Measurements from ENCODE around the gene XPO4.
"Not testable (repeated sequence)": the region's sequence is repeated elsewhere in the genome, so short reads cannot be mapped to it uniquely, and the experiment has no call there.

XPO4 gene

DNA sequence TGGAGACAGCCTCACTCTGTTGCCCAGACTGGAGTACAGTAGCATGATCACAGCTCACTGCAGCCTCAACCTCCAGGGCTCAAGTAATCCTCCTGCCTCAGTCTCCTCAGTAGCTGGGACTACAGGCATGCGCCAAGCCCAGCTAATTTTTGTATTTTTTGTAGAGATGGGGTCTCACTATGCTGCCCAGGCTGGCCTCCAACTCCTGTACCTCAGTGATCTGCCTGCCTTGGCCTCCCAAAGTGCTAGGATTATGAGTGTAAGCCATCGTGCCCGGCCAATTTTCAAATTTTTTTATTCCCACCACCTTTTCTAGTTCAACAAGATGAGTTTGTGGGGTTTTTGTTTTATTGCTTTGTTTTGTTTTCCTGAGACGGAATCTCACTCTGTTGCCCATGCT, 31.7 kb downstream of the XPO4 start:
- 91% methylated on average over 2 of the region's 4 CpGs for WGBS
- H3K36me3 ChIP-seq (ENCODE audit: control insufficient read depth in 1 of 2, insufficient read depth in 2 of 2, low read depth in 1 of 2, low read length in 2 of 2), result peaks cover 0 to 6% of the 10 kb centered on the region in 2 experiments

GRCh38 chr13:20869540-20869939, 33.0 kb downstream of the XPO4 start:
- Histone ChIP-seq H3K14ac (ENCODE audit: low read length in 2 of 2) (no peak overlapping the region), H3K18ac (ENCODE audit: low read depth in 1 of 2, low read length in 2 of 2) (no peak overlapping the region), H3K4ac (ENCODE audit: low read depth in 1 of 2, low read length in 2 of 2) (no peak overlapping the region), H3K27me3 (ENCODE audit: control insufficient read depth in 1 of 2, insufficient read depth in 1 of 2, low read length in 2 of 2) (no peaks in the 10 kb centered on the region), H2BK12ac (ENCODE audit: low read length in 2 of 2) (no peak overlapping the region), H4K91ac (ENCODE audit: low read length) (no peak overlapping the region), H3K23ac (ENCODE audit: low read length in 2 of 2) (no peak overlapping the region), H3K79me1 (replicated peaks; ENCODE audit: low read length, poor library complexity, severe bottlenecking) (peaks cover 6% of the 10 kb centered on the region), H2BK5ac (ENCODE audit: low read depth, low read length, poor library complexity, severe bottlenecking) (no peak overlapping the region), H3K36me3 (ENCODE audit: control insufficient read depth in 1 of 2, insufficient read depth in 2 of 2, low read depth in 1 of 2, low read length in 2 of 2) (peaks cover 0 to 6% of the 10 kb centered on the region in 2 experiments), H3K4me2 (ENCODE audit: low read length, poor library complexity, severe bottlenecking) (no peak overlapping the region), H3K9me3 (ENCODE audit: control insufficient read depth, low read length) (no peaks in the 10 kb centered on the region), H3K27ac (ENCODE audit: low read length, poor library complexity, severe bottlenecking) (peak overlapping the region; percentile 35), H3K4me3 (ENCODE audit: insufficient read depth in 1 of 2, low read depth in 1 of 2, low read length in 2 of 2) (no peak overlapping the region), H2AFZ (ENCODE audit: low read depth, low read length) (no peak overlapping the region), H2BK15ac (ENCODE audit: low read depth, poor library complexity, severe bottlenecking) (no peak overlapping the region), H3K4me1 (ENCODE audit: control insufficient read depth, insufficient read depth, low read depth, low read length) (peaks cover 10% of the 10 kb centered on the region), H3K9ac (ENCODE audit: low read length) (no peak overlapping the region), H4K8ac (ENCODE audit: low read length) (no peak overlapping the region), H2AK5ac (ENCODE audit: low read length, severe bottlenecking) (no peak overlapping the region), H2BK120ac (ENCODE audit: low read depth, low read length) (no peak overlapping the region)
- 75% methylated on average over 2 of the region's 2 CpGs for WGBS
- peak; percentile 26 for DNase-seq

More for the DNA sequence above, 31.7 kb downstream of the XPO4 start:
- Histone ChIP-seq H3K4me2 (ENCODE audit: low read length, poor library complexity, severe bottlenecking) (no peak overlapping the region), H3K4me1 (ENCODE audit: control insufficient read depth, insufficient read depth, low read depth, low read length) (peaks cover 10% of the 10 kb centered on the region), H2AK5ac (ENCODE audit: low read length, severe bottlenecking) (no peak overlapping the region), H3K79me1 (replicated peaks; ENCODE audit: low read length, poor library complexity, severe bottlenecking) (peaks cover 8% of the 10 kb centered on the region), H2BK5ac (ENCODE audit: low read depth, low read length, poor library complexity, severe bottlenecking) (no peak overlapping the region), H3K9ac (ENCODE audit: low read length) (no peak overlapping the region), H2BK15ac (ENCODE audit: low read depth, poor library complexity, severe bottlenecking) (no peak overlapping the region), H2BK12ac (ENCODE audit: low read length in 2 of 2) (no peak overlapping the region), H4K8ac (ENCODE audit: low read length) (no peak overlapping the region), H3K18ac (ENCODE audit: low read depth in 1 of 2, low read length in 2 of 2) (no peak overlapping the region), H2BK120ac (ENCODE audit: low read depth, low read length) (no peak overlapping the region), H3K14ac (ENCODE audit: low read length in 2 of 2) (no peak overlapping the region), H3K27me3 (ENCODE audit: control insufficient read depth in 1 of 2, insufficient read depth in 1 of 2, low read length in 2 of 2) (no peaks in the 10 kb centered on the region), H3K4me3 (ENCODE audit: insufficient read depth in 1 of 2, low read depth in 1 of 2, low read length in 2 of 2) (no peak overlapping the region), H3K27ac (ENCODE audit: low read length, poor library complexity, severe bottlenecking) (peak overlapping the region; percentile 4), H4K91ac (ENCODE audit: low read length) (no peak overlapping the region), H2AFZ (ENCODE audit: low read depth, low read length) (no peak overlapping the region), H3K9me3 (ENCODE audit: control insufficient read depth, low read length) (no peaks in the 10 kb centered on the region), H3K4ac (ENCODE audit: low read depth in 1 of 2, low read length in 2 of 2) (no peak overlapping the region), H3K23ac (ENCODE audit: low read length in 2 of 2) (no peak overlapping the region)
- no peak for DNase-seq

- no peak overlapping the region for H2AFZ ChIP-seq (ENCODE audit: low read depth, low read length)
- H4K8ac ChIP-seq (ENCODE audit: low read length), result no peak overlapping the region
- H2BK12ac ChIP-seq (ENCODE audit: low read length in 2 of 2), result no peak overlapping the region
- no peak overlapping the region for H3K9ac ChIP-seq (ENCODE audit: low read length)
- no peak overlapping the region for H3K23ac ChIP-seq (ENCODE audit: low read length in 2 of 2)
- no peaks in the 10 kb centered on the region for H3K9me3 ChIP-seq (ENCODE audit: control insufficient read depth, low read length)
- H3K4me3 ChIP-seq (ENCODE audit: insufficient read depth in 1 of 2, low read depth in 1 of 2, low read length in 2 of 2), result no peak overlapping the region
- no peak overlapping the region for H3K27ac ChIP-seq (ENCODE audit: low read length, poor library complexity, severe bottlenecking)
- H2BK15ac ChIP-seq (ENCODE audit: low read depth, poor library complexity, severe bottlenecking), result no peak overlapping the region
- no peak overlapping the region for H2BK120ac ChIP-seq (ENCODE audit: low read depth, low read length)
- H3K4me1 ChIP-seq (ENCODE audit: control insufficient read depth, insufficient read depth, low read depth, low read length), result peaks cover 8% of the 10 kb centered on the region
- no peak overlapping the region for H4K91ac ChIP-seq (ENCODE audit: low read length)
- H3K4ac ChIP-seq (ENCODE audit: low read depth in 1 of 2, low read length in 2 of 2), result no peak overlapping the region
- H3K4me2 ChIP-seq (ENCODE audit: low read length, poor library complexity, severe bottlenecking), result no peak overlapping the region
- DNase-seq, result no peak
- H3K14ac ChIP-seq (ENCODE audit: low read length in 2 of 2), result no peak overlapping the region
- H3K18ac ChIP-seq (ENCODE audit: low read depth in 1 of 2, low read length in 2 of 2), result no peak overlapping the region
- no peaks in the 10 kb centered on the region for H3K27me3 ChIP-seq (ENCODE audit: control insufficient read depth in 1 of 2, insufficient read depth in 1 of 2, low read length in 2 of 2)
- 93% methylated on average over 2 of the region's 3 CpGs for WGBS
- H3K79me1 ChIP-seq (replicated peaks; ENCODE audit: low read length, poor library complexity, severe bottlenecking), result peaks cover 7% of the 10 kb centered on the region
- H2BK5ac ChIP-seq (ENCODE audit: low read depth, low read length, poor library complexity, severe bottlenecking), result no peak overlapping the region
- no peak overlapping the region for H2AK5ac ChIP-seq (ENCODE audit: low read length, severe bottlenecking)
- peaks cover 0 to 10% of the 10 kb centered on the region in 2 experiments for H3K36me3 ChIP-seq (ENCODE audit: control insufficient read depth in 1 of 2, insufficient read depth in 2 of 2, low read depth in 1 of 2, low read length in 2 of 2)
Measured at GRCh38 chr13:20867408-20867807, 35.1 kb downstream of the XPO4 start.

- DNase-seq; H3K18ac ChIP-seq (ENCODE audit: low read depth in 1 of 2, low read length in 2 of 2); H3K9ac ChIP-seq (ENCODE audit: low read length); H3K4ac ChIP-seq (ENCODE audit: low read depth in 1 of 2, low read length in 2 of 2); H2BK12ac ChIP-seq (ENCODE audit: low read length in 2 of 2); H3K23ac ChIP-seq (ENCODE audit: low read length in 2 of 2); H4K91ac ChIP-seq (ENCODE audit: low read length); H2AK5ac ChIP-seq (ENCODE audit: low read length, severe bottlenecking); H2AFZ ChIP-seq (ENCODE audit: low read depth, low read length); H3K27me3 ChIP-seq (ENCODE audit: control insufficient read depth in 1 of 2, insufficient read depth in 1 of 2, low read length in 2 of 2); H3K9me3 ChIP-seq (ENCODE audit: control insufficient read depth, low read length); H4K8ac ChIP-seq (ENCODE audit: low read length); H3K4me2 ChIP-seq (ENCODE audit: low read length, poor library complexity, severe bottlenecking); H2BK120ac ChIP-seq (ENCODE audit: low read depth, low read length); H3K27ac ChIP-seq (ENCODE audit: low read length, poor library complexity, severe bottlenecking); H3K4me1 ChIP-seq (ENCODE audit: control insufficient read depth, insufficient read depth, low read depth, low read length); H2BK5ac ChIP-seq (ENCODE audit: low read depth, low read length, poor library complexity, severe bottlenecking); H2BK15ac ChIP-seq (ENCODE audit: low read depth, poor library complexity, severe bottlenecking); H3K4me3 ChIP-seq (ENCODE audit: insufficient read depth in 1 of 2, low read depth in 1 of 2, low read length in 2 of 2); H3K14ac ChIP-seq (ENCODE audit: low read length in 2 of 2): not testable (repeated sequence)
- 95% methylated on average over 6 of the region's 6 CpGs for WGBS
- Histone ChIP-seq H3K79me1 (replicated peaks; ENCODE audit: low read length, poor library complexity, severe bottlenecking) (peaks cover 11% of the 10 kb centered on the region), H3K36me3 (ENCODE audit: control insufficient read depth in 1 of 2, insufficient read depth in 2 of 2, low read depth in 1 of 2, low read length in 2 of 2) (peaks cover 5 to 25% of the 10 kb centered on the region in 2 experiments)
Measured at GRCh38 chr13:20861666-20862065, 40.9 kb downstream of the XPO4 start.
